ENCODE results near the gene SFXN5.

Gene SFXN5

GRCh38 chr2:72993933-72994280, 77.6 kb downstream of the SFXN5 start:
- DNase-seq, result no peak
- TF ChIP-seq, protein P1, sequence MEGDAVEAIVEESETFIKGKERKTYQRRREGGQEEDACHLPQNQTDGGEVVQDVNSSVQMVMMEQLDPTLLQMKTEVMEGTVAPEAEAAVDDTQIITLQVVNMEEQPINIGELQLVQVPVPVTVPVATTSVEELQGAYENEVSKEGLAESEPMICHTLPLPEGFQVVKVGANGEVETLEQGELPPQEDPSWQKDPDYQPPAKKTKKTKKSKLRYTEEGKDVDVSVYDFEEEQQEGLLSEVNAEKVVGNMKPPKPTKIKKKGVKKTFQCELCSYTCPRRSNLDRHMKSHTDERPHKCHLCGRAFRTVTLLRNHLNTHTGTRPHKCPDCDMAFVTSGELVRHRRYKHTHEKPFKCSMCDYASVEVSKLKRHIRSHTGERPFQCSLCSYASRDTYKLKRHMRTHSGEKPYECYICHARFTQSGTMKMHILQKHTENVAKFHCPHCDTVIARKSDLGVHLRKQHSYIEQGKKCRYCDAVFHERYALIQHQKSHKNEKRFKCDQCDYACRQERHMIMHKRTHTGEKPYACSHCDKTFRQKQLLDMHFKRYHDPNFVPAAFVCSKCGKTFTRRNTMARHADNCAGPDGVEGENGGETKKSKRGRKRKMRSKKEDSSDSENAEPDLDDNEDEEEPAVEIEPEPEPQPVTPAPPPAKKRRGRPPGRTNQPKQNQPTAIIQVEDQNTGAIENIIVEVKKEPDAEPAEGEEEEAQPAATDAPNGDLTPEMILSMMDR (IDR thresholded peaks at IDR 0.05; ENCODE audit: low read depth, low read length), result no peak
- H3K4me1 ChIP-seq, result no peaks in the 10 kb centered on the region
- no peak overlapping the region for H3K4me3 ChIP-seq (ENCODE audit: low read depth, low read length)
- H3K36me3 ChIP-seq, result no peaks in the 10 kb centered on the region
- no peaks in the 10 kb centered on the region for H3K9me3 ChIP-seq
- no peaks in the 10 kb centered on the region for H3K27me3 ChIP-seq

DNA sequence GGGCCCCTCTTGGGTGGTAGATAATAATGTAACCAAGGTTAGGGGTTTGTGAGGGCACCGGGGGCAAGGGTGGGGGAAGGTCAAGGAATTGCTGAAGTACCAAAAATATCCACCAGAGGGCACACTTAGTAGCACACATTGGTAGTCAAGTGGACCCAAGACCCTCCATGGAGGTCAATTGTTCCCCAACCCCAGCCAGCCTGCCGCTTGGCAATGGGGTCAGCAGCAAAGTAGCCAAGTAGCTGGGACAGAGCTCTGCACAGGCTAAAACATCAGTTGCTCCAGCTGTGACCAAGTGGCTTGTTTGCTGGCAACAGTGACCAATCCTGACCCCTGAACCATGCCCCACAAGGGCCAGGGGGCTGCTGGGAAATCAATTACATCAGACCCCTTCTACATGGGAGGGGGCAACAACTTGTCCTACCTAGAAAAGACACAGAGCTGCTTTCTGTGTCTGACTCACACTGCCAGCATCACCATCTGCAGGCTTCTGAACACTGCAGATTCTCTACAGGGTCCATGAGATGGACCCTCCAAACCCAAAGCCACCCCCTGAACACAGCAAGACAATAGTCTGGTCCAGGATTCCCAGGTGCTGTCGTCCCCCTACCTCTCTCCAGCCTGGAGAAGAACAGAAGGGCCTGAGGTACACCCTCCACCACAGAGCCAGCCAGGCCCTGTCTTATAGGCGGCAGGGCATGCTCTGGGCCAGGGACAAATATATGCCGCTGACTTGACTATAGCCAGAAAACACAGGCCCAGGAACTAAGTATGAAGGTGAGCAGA, 78.2 kb downstream of the SFXN5 start:
- H3K4me3 ChIP-seq (ENCODE audit: low read depth, low read length), result no peak overlapping the region
- DNase-seq, result peak; percentile 28
- H3K27me3 ChIP-seq, result no peaks in the 10 kb centered on the region
- TF ChIP-seq, protein P1 (IDR thresholded peaks at IDR 0.05; ENCODE audit: low read depth, low read length), result peak; percentile 65
- H3K9me3 ChIP-seq, result no peaks in the 10 kb centered on the region
- no peaks in the 10 kb centered on the region for H3K36me3 ChIP-seq
- H3K4me1 ChIP-seq, result no peaks in the 10 kb centered on the region

DNA sequence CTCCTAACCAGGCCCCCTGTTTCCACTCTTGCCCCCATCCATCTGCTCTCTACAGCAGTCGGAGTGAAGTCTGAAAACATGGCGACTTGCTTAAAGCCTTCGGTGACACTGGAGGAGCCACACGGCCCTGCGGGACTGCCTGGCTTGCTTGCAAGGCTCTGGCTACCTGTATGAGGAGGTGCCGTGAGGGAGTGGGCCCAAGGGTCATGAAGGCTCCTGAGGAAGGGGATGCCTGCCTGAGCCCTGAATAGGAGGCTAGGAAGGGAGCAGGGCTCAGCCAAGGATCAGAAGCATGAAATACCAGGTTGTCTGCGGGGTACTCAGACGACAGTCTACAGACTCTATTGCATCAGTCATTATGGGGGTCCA, 78.8 kb downstream of the SFXN5 start:
- no peaks in the 10 kb centered on the region for H3K4me1 ChIP-seq
- no peak for DNase-seq
- H3K36me3 ChIP-seq, result no peaks in the 10 kb centered on the region
- H3K9me3 ChIP-seq, result no peaks in the 10 kb centered on the region
- TF ChIP-seq, protein P1 (IDR thresholded peaks at IDR 0.05; ENCODE audit: low read depth, low read length), result no peak
- no peak overlapping the region for H3K4me3 ChIP-seq (ENCODE audit: low read depth, low read length)
- no peaks in the 10 kb centered on the region for H3K27me3 ChIP-seq

- H3K27me3 ChIP-seq, result no peaks in the 10 kb centered on the region
- no peaks in the 10 kb centered on the region for H3K9me3 ChIP-seq
- no peak for DNase-seq
- TF ChIP-seq, protein P1 (IDR thresholded peaks at IDR 0.05; ENCODE audit: low read depth, low read length), result no peak
- H3K4me3 ChIP-seq (ENCODE audit: low read depth, low read length), result no peak overlapping the region
- no peaks in the 10 kb centered on the region for H3K36me3 ChIP-seq
- H3K4me1 ChIP-seq, result no peaks in the 10 kb centered on the region
Observed at GRCh38 chr2:72991980-72992733, 79.4 kb downstream of the SFXN5 start.

DNA sequence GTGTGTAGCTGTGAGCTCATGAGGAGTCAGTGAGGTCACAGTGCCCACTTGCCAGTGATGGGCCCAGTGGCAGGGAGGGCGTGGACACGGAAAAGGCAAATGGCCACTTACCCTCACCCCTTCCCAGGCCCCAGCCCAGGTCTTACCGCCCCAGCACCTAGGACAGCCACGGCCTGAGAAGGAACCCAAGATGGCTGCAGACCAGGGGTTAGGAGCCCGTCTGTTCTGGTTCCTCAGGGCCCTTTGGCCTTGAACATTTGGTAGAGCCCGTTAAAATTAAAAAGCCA, 80.1 kb downstream of the SFXN5 start:
- Histone ChIP-seq H3K4me3 (ENCODE audit: low read depth, low read length) (no peak overlapping the region), H3K27me3 (no peaks in the 10 kb centered on the region), H3K4me1 (no peaks in the 10 kb centered on the region), H3K36me3 (no peaks in the 10 kb centered on the region), H3K9me3 (no peaks in the 10 kb centered on the region)
- TF ChIP-seq, protein P1 (IDR thresholded peaks at IDR 0.05; ENCODE audit: low read depth, low read length), result no peak
- no peak for DNase-seq

All from BE2C (cell line).